Suprapubic skin (tissue), 4 donors: ENCODE data around the gene CUBN.

ENCODE experiments used
- CTCF ChIP-seq, 2 donors: fragments of 200-600 bp in 1 of 2; fragments of 450-650 bp in 1 of 2; sonication (generic) in 1 of 2; IDR thresholded peaks; one replicate each; pipeline ENCODE4 v1.5.1; 2016 to 2019; ENCODE audit warnings: antibody characterized with exemption in 2 of 2, mild to moderate bottlenecking in 1 of 2, moderate library complexity in 1 of 2
- EP300 ChIP-seq: sonication (generic); formaldehyde crosslinking; IDR thresholded peaks from one replicate; pipeline ENCODE4 v1.6.1; 2017; ENCODE audit warnings: antibody characterized with exemption
- POLR2A ChIP-seq, 2 donors: fragments of 450-650 bp; IDR thresholded peaks; one replicate each; pipeline ENCODE4 v1.6.1; 2017; ENCODE audit warnings: antibody characterized with exemption in 2 of 2, mild to moderate bottlenecking in 2 of 2, moderate library complexity in 2 of 2
- POLR2AphosphoS5 ChIP-seq, 3 donors: sonication (generic); formaldehyde crosslinking; IDR thresholded peaks; one replicate each; pipeline ENCODE4 v1.6.1; 2017; ENCODE audit warnings: antibody characterized with exemption in 3 of 3

DNA sequence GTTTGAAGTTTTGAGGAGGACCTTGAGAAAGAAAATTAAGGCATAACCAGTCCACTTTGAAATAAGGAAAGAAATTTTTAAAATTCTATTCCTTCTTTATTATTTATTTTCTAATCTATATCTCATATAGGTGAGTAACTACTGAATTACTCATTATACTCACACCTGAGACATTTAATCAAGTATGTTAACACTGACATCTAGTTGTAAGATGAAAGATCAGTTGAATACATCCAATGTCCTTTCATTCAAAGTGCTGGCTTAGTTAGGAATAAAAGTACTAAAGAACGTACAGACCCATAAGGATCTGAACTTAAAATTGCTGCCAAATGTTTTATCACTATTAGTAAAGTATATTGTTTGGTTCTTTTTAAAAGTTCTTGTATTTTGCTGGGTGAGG is 48.4 kb upstream of the CUBN start:
- no peak for TF ChIP-seq POLR2A (IDR thresholded peaks at IDR 0.05)
- TF ChIP-seq CTCF (IDR thresholded peaks at IDR 0.05) = no peak
- TF ChIP-seq POLR2AphosphoS5 (IDR thresholded peaks at IDR 0.05) = no peak
- TF ChIP-seq EP300 = no peak
